ENCODE data around the gene RRP15. TPM values are rescaled to one million over a fixed set of nuclear protein-coding genes. Genes with fewer than 3 reads are reported as not detected.

The RRP15 gene, protein sequence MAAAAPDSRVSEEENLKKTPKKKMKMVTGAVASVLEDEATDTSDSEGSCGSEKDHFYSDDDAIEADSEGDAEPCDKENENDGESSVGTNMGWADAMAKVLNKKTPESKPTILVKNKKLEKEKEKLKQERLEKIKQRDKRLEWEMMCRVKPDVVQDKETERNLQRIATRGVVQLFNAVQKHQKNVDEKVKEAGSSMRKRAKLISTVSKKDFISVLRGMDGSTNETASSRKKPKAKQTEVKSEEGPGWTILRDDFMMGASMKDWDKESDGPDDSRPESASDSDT
- polyA plus RNA-seq (2013, experiment 1 of 2; ENCODE audit: insufficient read length): 17.2 TPM
- 14.2 TPM for polyA plus RNA-seq (2013, experiment 2 of 2; ENCODE audit: insufficient read length)

DNA sequence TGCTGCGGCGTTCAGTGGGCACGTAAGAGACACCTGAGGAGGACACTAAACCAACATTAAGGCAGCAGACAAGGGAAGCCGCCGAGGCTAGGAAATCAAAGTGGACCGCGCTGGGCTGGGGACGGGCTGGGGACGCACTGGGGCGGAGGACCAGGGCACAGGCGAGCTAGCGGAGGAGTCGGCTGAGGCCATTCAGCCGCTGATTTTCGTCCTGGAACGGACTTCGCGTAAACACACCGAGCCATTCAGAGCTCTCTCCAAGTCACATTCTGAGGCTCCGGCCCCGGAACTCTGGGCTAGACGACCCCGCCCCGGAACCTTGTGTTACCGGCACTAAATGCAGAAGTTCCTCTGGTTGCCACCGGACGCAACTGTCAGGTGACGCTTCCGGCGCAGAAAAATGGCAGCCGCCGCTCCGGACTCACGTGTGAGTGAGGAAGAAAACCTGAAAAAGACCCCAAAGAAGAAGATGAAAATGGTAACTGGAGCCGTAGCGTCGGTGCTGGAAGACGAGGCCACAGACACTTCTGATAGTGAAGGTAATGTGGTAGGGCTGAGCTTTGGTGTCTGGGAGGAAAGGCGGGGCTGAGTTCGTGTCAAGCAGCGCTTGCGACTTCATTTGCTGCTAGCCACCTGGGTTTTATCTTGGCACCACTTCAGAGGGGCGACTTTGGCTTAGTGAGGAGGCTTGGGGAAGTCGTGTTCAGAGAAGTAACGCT is at the start of gene RRP15:
Gene RRP15, plus strand, starts transcription at position 377 of the 719 bp plus-strand sequence. Its CDS starts 24 bp downstream, at position 401.
- DNase-seq: peak; percentile 90

DNA sequence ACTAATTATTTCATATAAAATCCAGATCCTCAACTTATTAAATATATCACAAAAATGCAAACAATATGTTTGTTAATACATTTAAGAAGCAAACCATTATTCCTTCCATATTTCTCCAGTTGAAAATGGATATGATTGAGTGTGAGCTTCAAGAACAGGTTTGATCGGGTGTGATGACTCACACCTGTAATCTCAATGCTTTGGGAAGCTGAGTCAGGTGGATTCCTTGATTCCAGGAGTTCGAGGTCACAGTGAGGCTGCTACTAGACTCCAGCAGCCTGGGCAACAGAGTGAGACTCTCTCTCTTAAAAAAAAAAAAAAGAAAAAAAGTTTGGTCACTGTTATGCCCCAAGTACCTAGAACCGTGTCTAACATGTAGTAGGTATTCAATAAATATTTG is 42.9 kb upstream of the RRP15 start:
- no peak for DNase-seq

DNA sequence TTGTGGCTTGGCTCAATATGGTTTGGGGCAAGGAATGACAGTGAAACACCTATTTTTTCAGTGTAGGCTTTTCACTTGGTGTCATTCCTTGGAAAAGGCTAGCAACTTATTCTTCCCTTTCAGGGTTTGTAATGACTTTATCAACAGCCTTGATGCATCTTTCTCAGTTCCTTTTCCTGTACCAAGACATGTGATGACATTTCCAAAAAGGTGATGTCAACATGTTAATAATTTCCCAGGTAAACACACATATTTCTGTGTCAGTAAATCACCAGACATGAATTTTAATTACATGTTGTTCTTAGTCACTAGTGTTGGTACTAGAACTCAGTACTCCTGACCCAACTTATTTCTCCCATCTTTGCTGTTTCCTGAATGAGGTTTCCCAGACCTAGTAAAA is 37.8 kb upstream of the RRP15 start:
- DNase-seq: no peak

DNA sequence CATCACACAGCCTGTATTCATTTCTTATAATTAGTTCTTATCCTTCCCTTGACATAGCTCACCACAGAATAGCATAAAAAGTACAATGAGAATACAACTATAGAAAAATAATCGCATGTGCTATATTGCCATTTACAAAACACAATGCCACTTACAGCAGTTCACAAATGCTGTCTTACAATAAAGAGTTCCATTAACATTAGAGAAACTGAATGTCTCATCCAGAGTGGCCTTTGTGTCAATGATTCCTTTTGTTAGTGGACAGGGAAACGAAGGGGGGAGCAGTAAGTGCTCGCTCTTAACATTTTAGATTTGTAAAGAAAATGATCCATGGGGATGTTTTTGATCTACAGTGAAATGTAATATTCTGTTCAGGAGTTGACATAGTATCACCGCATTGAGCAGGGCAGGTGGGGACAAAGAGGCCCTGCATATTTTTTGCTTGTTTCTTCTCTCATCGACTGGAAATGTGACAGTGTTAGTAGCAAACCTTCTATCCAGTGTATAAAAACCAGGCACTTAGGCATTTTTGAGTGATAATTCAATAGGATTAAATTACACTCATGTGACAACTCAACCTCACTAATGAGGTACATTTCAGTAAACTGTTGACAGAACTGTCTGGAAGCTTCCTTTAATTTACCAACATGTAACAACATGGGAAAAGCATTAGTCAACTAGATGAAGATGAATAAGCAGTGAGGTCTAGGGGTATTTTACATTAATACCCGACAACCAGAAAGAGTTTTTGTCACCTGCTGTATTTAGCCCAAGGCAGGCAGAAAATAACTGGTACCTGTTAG is 35.6 kb upstream of the RRP15 start:
- no peak for DNase-seq

DNA sequence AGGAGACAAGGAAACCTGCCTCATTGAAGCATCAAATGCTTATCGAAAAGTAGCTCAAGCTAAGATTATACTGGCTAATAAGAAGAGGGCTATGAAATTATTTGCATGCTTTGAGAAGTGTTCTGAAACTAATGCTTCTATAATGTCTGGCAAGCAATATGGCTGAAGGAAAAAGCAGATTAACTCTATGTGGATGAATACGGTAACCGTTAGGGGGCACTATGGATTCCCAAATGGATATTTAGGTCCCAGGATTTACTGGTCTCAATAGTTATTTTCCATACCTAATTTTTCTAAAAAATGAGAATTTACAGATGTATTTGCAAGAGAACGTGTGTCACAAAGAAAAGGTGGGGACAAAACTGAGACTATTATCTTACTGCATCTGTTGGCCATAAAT is 34.6 kb upstream of the RRP15 start:
- DNase-seq: no peak

DNA sequence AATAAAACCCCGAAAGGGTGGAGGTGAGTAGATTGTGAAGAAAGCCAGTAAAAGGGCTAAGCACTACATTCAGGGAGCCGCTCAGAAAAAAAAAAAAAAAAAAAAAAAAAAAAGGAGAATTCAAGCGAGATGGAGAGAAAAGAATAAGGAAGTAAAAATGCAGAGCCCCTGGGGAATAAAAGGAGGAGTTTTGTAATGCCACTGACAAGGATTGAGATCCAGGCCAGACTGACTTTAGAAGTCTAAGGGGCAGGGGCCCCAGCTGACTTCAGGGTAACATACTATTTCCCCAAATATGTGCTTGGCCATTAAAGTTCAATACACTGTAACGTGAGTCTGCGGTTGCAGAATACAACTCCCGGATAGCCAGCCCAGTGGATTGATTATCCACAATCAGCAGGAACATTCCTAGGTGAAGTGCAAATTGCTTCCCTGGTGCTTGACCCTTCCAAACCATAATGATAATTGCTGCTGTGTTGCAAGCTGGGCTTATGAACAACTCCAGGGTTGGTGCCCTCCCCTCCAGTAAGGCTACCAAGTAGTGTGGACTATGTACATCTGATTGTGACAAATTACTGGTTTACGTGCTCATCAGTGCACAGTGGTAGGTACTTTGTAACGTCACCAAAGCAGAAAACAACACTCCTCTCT is 30.7 kb upstream of the RRP15 start:
- no peak for DNase-seq

DNA sequence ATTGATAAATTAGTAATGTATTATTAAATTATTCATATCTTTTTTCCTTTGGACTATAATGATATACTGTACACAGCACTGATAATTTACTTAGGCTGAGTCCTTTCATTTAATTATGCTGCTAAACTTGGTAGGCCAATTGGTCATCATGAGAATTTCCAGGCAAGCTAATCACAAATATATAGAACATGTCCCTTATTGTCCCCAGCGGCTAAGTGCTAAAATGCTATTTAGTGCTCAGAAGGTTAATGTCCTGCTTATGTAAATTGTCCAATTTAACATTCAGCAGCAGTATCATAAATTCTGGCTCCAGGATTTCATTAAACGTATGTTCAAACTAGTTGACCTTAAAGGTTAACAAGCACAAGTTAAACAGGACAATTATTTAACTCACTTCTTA is 30.0 kb upstream of the RRP15 start:
- no peak for DNase-seq

DNA sequence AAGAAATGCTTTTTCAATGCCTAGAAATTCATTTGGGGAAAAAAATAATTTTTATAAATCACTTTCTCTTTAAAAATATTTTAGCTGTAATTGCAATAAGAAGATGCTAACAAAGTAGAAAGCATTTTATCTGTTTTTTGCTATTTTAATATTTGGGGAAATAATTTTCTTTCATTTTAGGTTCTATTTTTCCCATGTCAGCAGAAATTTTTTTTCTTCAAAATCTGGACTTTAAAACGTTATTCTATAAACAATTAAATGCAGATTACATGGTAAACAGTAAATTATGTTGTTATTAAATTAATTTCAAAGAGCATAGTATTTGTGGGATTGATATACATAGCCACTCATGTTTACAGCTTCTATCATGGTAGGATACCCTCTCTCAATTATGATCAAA is 27.7 kb upstream of the RRP15 start:
- no peak for DNase-seq

DNA sequence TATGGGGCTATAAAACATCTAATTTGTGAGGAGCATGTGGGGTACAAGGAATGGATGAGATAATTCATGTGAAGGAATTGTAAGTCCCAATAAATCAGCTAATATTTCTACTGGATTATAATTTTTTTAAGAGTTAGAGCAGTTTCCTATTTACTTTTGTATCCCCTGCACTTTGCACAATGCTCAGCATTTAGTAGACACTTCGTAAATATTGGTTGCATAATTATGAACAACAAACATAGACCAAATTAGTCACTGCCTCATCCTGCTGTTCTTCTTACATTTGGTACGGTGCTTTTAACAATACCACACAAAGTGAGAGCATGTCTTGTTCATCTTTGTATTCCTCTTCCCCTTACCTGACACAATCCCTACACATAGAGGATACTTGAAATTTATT is 27.1 kb upstream of the RRP15 start:
- DNase-seq: no peak

DNA sequence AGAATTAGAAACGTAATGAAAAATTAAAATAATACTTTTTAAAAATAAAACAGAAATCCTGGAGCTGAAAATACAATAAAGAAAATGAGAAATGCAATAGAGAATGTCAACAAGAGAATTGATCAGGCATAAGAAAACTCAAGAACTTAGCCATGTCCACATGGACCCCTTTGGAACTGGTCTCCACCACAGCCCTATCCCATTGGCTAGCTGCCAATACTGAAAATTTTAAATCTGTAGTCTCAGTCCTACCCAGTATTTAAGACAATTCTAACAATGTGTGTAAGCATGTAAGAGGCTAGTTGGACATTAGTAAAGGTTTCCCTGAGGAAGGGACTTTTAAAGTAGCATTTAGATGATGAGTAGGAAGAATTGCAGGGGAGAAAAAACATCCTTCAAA is 25.8 kb upstream of the RRP15 start:
- DNase-seq: no peak

DNA sequence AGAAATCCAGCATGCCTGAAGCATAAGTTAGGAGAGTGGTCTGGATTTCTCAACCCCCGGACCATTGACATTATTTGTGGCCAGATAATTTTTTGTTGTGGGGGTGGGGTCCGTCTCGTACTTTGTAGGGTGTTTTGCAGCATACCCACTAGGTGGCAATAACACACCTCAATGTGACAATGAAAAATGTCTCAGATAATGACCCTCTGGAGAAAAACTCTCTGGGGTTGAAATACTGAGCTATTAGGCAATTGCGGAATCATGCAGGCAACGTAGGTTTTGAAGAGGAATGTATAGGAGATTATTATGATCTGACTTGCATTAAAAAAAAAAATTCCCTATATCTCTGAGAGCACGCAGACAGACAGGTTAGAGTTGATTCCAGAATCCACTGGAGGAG is 25.3 kb upstream of the RRP15 start:
- peak; percentile 6 for DNase-seq

DNA sequence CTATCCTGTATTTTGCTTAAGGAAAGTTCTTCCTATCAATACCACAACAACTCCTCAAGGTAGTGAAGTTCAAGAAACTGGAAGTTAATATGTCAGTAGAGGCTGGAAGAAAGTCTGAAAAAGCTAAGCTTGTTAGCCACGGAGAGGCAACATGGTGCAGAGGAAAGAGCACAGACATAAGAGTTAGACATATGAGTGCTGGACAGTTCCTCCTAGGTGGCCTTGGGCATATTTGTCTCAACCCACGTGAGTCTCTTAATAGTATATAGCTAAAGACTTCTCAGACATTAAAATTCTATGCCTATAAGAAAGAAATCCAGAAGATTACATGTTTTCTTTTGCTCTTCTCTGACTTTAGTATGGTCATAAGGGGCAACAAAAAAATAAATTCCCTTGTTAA is 22.8 kb upstream of the RRP15 start:
- no peak for DNase-seq

DNA sequence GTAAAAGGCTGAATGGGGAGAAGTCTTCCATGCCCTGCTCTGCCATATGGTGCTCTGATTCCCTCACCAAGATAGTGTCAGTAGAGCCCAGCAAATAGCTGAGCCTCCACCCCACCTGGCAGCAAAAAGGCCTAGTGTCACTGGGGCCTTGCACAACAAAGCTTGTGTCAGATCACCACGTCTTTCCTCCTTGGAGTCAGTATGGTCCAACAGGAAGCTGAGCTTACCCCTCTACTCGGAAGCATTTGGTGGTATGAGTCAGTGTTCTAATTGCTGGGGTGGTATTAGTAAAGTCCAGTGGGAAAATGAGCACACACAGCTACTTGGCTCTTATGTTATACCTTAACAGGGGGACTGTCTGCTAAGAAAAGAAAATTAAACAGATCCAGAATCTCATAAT is 18.7 kb upstream of the RRP15 start:
- DNase-seq: peak; percentile 5

DNA sequence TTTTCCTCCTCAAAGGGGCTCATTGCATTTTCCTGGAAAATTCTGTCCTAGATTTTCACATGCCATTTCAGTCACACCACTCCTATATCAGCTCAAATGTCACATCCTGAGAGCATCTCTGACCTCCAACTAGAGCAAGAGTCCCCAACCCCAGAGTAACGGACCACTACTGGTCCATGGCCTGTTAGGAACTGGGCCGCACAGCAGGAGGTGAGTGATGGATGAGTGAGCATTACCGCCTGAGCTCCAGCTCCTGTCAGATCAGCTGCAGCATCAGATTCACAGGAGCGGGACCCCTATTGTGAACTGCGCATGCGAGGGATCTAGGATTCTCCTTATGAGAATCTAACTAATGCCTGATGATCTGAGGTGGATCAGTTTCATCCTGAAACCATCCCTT is 12.7 kb upstream of the RRP15 start:
- no peak for DNase-seq

DNA sequence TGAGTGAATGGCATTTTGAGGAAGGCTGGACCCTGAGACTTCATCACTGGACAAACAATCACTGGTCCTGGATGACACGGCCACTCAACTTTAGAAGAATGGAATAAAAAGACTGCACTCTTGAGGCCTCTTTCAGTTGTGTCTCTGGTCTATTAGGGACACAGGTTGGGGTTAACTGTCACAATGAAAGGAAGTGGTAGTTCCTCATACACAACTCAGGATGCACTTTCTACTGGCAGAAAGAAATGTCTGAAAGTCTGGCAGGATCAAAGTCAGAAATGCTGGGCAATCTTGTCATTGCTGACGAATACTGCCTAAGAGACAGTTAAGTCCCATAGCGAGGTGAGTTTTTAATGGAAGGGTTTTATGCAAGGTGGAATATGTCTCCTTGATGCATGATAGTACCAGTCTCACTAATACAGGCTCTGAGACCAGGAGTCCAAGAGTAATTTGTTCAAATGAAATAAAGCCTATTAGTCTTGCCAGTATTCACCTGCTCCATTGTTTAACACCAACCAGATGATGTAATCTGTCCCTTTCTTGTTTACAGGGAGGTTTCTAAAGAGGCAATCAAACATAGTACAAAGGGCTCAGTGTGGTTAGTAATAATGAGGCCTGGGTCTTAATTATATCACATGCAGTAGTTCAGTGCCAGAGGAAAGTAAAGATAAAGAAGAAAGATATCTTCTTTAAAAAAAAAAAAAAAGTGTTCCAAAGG is 11.2 kb upstream of the RRP15 start:
- no peak for DNase-seq

DNA sequence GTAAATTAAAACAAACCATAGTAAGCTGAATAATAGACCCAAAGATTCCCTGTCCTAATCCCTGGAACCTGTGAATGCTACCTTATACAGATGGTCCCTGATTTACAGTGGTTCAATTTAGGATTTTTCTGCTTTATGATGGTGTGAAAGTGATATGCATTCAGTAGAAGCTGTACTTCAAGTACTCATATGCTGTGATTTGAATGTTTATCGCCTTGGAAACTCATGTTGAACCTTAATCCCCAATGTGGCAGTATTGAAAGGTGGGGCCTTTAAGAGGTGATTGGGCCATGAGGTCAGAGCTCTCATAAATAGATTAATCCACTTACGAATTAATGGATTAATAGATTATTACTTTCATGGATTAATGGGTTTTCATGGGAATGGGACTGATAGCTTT is 10.6 kb upstream of the RRP15 start:
- no peak for DNase-seq

DNA sequence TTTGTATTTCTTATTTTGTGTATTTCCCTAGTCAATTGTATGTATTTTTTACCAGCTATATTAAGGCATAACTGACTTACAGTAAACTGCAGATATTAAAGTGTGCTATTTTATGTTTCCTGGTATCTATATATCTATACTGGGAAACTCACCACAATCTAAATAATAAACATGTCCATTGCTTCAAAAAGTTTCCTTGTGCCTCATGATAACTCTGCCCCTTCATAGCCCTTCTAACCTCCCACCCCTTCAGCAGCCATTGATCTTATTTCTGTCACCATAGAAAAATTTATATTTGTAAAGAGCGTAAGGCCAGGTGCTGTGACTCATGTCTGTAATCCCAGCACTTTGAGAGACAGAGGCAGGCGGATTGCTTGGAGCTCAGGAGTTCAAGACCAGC is 9.3 kb upstream of the RRP15 start:
- no peak for DNase-seq

DNA sequence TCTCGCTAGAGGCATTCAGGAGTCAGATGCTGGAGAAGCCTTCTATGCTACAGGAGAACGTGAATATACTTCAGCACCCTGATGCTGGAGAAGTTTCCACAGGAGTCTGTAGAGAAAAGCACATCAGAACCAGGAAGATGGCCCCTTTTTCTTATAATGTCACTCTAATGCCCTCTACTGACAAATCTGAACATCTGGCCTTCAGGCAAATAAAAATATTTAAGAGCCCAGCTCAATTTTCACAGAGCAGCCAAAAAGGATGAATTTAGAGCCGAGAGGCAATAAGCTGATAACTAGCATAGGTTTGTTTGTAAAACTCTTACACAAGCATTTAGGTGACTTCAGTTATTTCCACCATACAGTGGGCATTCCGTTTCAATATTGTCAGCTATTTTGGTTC is 3.8 kb upstream of the RRP15 start:
- DNase-seq: no peak

DNA sequence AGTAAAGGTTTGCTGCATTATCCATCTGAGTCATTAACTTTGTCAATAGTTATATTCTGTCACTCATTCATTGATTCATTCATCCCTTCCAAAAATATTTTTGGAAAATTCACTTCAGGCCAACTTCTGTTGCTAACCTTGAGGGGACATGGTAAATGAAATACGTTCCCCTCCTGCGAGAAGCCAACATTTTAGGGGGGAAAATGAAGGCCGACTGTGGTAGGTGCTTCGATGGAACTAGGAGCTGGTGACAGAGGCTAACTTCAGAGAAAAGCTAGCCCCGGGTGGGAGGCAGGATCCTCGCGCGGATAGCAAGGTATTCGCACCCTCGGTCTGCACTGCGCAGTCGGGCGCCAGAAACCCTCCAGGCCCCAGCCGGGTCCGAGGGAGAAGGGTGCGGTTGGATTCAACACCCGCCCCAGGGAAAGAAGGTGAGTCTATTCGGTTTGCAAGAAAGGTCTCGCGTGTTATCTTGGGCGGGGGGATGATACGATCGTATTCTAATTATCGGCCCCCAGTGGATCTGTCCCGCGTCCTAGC is 646 bp upstream of the RRP15 start:
- peak; percentile 2 for DNase-seq

DNA sequence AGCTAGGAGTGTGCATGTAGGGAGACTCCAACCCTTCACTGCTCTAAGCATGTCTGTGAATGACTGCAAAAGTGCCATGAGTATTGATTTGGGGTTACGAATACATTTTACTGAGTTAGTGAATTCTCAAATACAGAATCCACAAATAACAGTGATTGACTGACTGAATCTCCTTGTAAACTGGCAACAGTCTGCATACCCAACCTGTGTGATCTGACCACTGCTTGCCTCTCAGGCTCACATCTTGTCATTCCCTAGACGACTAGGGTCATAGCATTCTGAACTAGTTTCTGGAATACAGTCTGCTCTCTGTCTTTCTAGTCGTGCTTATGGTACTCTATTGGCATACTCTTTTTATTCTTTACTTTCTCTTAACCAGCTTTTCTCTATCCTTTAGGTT is 7.4 kb downstream of the RRP15 start:
- DNase-seq: no peak

DNA sequence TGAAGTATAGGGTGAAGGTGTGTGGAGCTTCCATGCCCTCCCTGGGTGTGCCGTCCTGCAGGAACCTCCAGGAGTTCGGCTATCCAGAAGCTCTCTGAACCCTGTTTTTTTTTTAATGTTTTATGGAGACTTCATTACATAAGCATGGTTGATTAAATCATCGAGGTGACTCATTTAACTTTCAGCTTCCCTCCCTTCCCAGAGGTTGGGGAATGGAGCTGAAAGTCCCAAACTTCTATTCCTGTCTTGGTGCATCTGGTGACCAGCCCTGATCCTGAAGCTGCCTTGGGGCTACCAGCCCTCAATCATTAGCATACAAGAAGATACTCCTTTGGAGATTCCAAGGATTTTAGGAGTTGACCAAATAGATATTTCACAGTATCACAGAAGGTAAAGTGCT is 9.5 kb downstream of the RRP15 start:
- peak; percentile 33 for DNase-seq

DNA sequence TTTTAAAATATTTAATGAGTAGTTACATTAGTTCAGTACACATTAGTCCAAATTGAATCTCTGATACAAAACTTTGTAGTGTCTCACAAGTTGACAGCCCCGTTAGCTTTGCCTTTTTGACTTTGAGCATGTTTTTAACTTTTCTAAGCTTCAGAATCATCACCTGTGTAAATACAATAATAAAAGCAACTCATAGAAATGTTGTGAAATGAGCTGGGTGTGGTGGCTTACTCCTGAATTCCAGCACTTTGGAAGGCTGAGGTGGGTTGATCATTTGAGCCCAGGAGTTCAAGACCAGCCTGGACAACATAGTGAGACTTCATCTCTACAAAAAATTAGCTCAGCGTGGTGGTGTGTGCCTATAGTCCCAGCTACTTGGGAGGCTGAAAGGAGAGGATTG is 11.1 kb downstream of the RRP15 start:
- DNase-seq: no peak
